Measurements from ENCODE around the gene STK11. TPM values are rescaled to one million over a fixed set of nuclear protein-coding genes. Genes with fewer than 3 reads are reported as not detected.
"Not testable (repeated sequence)": the region's sequence is repeated elsewhere in the genome, so short reads cannot be mapped to it uniquely, and the experiment has no call there.

STK11 gene
- total RNA-seq, 1 experiment from 2014 or later, result 53.0 TPM

GRCh38 chr19:1189419-1189818 is 16.2 kb upstream of the STK11 start:
- peaks cover 17% of the 10 kb centered on the region for H3F3A ChIP-seq (ENCODE audit: insufficient read depth, low read depth)
- no peaks in the 10 kb centered on the region for H3K27me3 ChIP-seq (ENCODE audit: insufficient read depth, low read depth)
- ChIA-PET POLR2A (ENCODE audit: unreplicated experiment) (interaction anchor here (0.6 kb wide), 1 partner anchor 19 kb away, joined by 6 read pairs; no protein-coding TSS in a partner anchor), CTCF (no interaction called here)
- no TSS peak for BruUV-seq (replicated peaks)
- peaks cover 26% of the 10 kb centered on the region for H3K4me1 ChIP-seq (replicated peaks; ENCODE audit: insufficient read depth)
- H4K20me1 ChIP-seq (ENCODE audit: insufficient read depth), result no peaks in the 10 kb centered on the region
- no peaks in the 10 kb centered on the region for H3K36me3 ChIP-seq (ENCODE audit: low read depth)
- peak overlapping the region; percentile 57; the same call in 1 of the 2 replicates for H3K27ac ChIP-seq
- H3K4me3 ChIP-seq, result no peak overlapping the region
- DNase-seq, result peak; percentile 44 to 50
- H3K9me3 ChIP-seq (ENCODE audit: insufficient read depth, low read depth), result no peaks in the 10 kb centered on the region
- no peaks in the 10 kb centered on the region for H3K79me2 ChIP-seq (ENCODE audit: low read depth)
- intact Hi-C loops (cut with micrococcal nuclease; ENCODE audit: unreplicated experiment), result no loop called here
- peak overlapping the region; percentile 34; the same call in 1 of the 2 replicates for H3K4me2 ChIP-seq
- H2AFZ ChIP-seq, result no peak overlapping the region
- no peaks in the 10 kb centered on the region for H3K9me2 ChIP-seq (ENCODE audit: insufficient read depth)
- TF ChIP-seq EZH2 (IDR thresholded peaks at IDR 0.05; ENCODE audit: low read depth), result no peak
- TF ChIP-seq, protein P1, sequence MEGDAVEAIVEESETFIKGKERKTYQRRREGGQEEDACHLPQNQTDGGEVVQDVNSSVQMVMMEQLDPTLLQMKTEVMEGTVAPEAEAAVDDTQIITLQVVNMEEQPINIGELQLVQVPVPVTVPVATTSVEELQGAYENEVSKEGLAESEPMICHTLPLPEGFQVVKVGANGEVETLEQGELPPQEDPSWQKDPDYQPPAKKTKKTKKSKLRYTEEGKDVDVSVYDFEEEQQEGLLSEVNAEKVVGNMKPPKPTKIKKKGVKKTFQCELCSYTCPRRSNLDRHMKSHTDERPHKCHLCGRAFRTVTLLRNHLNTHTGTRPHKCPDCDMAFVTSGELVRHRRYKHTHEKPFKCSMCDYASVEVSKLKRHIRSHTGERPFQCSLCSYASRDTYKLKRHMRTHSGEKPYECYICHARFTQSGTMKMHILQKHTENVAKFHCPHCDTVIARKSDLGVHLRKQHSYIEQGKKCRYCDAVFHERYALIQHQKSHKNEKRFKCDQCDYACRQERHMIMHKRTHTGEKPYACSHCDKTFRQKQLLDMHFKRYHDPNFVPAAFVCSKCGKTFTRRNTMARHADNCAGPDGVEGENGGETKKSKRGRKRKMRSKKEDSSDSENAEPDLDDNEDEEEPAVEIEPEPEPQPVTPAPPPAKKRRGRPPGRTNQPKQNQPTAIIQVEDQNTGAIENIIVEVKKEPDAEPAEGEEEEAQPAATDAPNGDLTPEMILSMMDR (conservative IDR thresholded peaks at IDR 0.05), result no peak

GRCh38 chr19:1199531-1199930 is 6.0 kb upstream of the STK11 start:
- POLR2A ChIA-PET (ENCODE audit: unreplicated experiment), result no interaction called here
- intact Hi-C loops (cut with micrococcal nuclease; ENCODE audit: unreplicated experiment), result no loop called here
- no peaks in the 10 kb centered on the region for H3K9me3 ChIP-seq (ENCODE audit: insufficient read depth, low read depth)
- H3K4me2 ChIP-seq, result no peak overlapping the region
- no TSS peak for BruUV-seq (replicated peaks)
- H3F3A ChIP-seq (ENCODE audit: insufficient read depth, low read depth), result peaks cover 13% of the 10 kb centered on the region; the same call in 1 of the 2 replicates
- no peak for DNase-seq
- TF ChIP-seq EZH2 (IDR thresholded peaks at IDR 0.05; ENCODE audit: low read depth), result no peak
- TF ChIP-seq, protein P1 (conservative IDR thresholded peaks at IDR 0.05), result no peak
- H3K27me3 ChIP-seq (ENCODE audit: insufficient read depth, low read depth), result no peaks in the 10 kb centered on the region
- CTCF ChIA-PET, result no interaction called here
- H3K4me1 ChIP-seq (replicated peaks; ENCODE audit: insufficient read depth), result peaks cover 15% of the 10 kb centered on the region
- no peaks in the 10 kb centered on the region for H4K20me1 ChIP-seq (ENCODE audit: insufficient read depth)
- no peak overlapping the region for H3K27ac ChIP-seq
- no peaks in the 10 kb centered on the region for H3K9me2 ChIP-seq (ENCODE audit: insufficient read depth)
- H3K79me2 ChIP-seq (ENCODE audit: low read depth), result no peaks in the 10 kb centered on the region
- H3K36me3 ChIP-seq (ENCODE audit: low read depth), result no peaks in the 10 kb centered on the region
- no peak overlapping the region for H2AFZ ChIP-seq
- H3K4me3 ChIP-seq, result no peak overlapping the region

- H4K20me1 ChIP-seq (ENCODE audit: insufficient read depth); intact Hi-C loops (cut with micrococcal nuclease; ENCODE audit: unreplicated experiment); H3K4me3 ChIP-seq; H3K4me2 ChIP-seq; H3K9me2 ChIP-seq (ENCODE audit: insufficient read depth); H3K27ac ChIP-seq; H3K36me3 ChIP-seq (ENCODE audit: low read depth); CTCF ChIA-PET; H3K27me3 ChIP-seq (ENCODE audit: insufficient read depth, low read depth); BruUV-seq (replicated peaks); H3K9me3 ChIP-seq (ENCODE audit: insufficient read depth, low read depth); DNase-seq; H2AFZ ChIP-seq; H3K79me2 ChIP-seq (ENCODE audit: low read depth): not testable (repeated sequence)
- POLR2A ChIA-PET (ENCODE audit: unreplicated experiment), result interaction anchor here (0.6 kb wide), 1 partner anchor 25 kb away, joined by 4 read pairs; no protein-coding TSS in a partner anchor
- H3K4me1 ChIP-seq (replicated peaks; ENCODE audit: insufficient read depth), result peaks cover 20% of the 10 kb centered on the region
- H3F3A ChIP-seq (ENCODE audit: insufficient read depth, low read depth), result peaks cover 13% of the 10 kb centered on the region; the same call in 1 of the 2 replicates
These were observed 5.0 kb upstream of the STK11 start for GRCh38 chr19:1200614-1201013.

Measured in PC-9 (cell line).